Liver (tissue), 9 donors: ENCODE measurements around the gene EPB41L4B. TPM values are rescaled to one million over a fixed set of nuclear protein-coding genes. Genes with fewer than 3 reads are reported as not detected.

Source experiments
- DNase-seq: peaks from one replicate; pipeline ENCODE4 v3.0.0-alpha.2; 2017; ENCODE audit warnings: low spot score
- H3K27ac ChIP-seq, 2 donors: one replicate each; pipeline ENCODE4 v1.7.0; 2013; ENCODE audit warnings: inconsistent platforms in 2 of 2, low read length in 2 of 2, control low read depth in 1 of 2, low read depth in 1 of 2, mild to moderate bottlenecking in 1 of 2
- H3K27me3 ChIP-seq, 4 donors: one replicate each; pipeline versions ENCODE4 v1.6.1 to v1.7.0; 2013; ENCODE audit warnings: low read length in 3 of 4, inconsistent platforms in 1 of 4, mild to moderate bottlenecking in 1 of 4, moderate library complexity in 1 of 4; ENCODE audit not compliant: control insufficient read depth in 4 of 4, insufficient read depth in 4 of 4
- H3K36me3 ChIP-seq, 4 donors: one replicate each; pipeline versions ENCODE4 v1.6.1 to v1.7.0; 2013; ENCODE audit warnings: low read length in 3 of 4, mild to moderate bottlenecking in 3 of 4, low read depth in 1 of 4, moderate library complexity in 1 of 4; ENCODE audit not compliant: control insufficient read depth in 4 of 4, insufficient read depth in 3 of 4
- H3K4me1 ChIP-seq, 4 donors: one replicate each; pipeline versions ENCODE4 v1.6.1 to v1.7.0; 2013; ENCODE audit warnings: low read length in 3 of 4, mild to moderate bottlenecking in 3 of 4, moderate library complexity in 1 of 4; ENCODE audit not compliant: control insufficient read depth in 4 of 4, insufficient read depth in 4 of 4
- H3K4me3 ChIP-seq, 3 donors: one replicate each; pipeline versions ENCODE4 v1.6.1 to v1.7.0; 2013; ENCODE audit warnings: low read length in 3 of 3, control low read depth in 1 of 3, low read depth in 1 of 3, mild to moderate bottlenecking in 1 of 3
- H3K9ac ChIP-seq, 2 donors: one replicate each; pipeline ENCODE4 v1.7.0; 2013; ENCODE audit warnings: low read length in 2 of 2, mild to moderate bottlenecking in 2 of 2, moderate library complexity in 2 of 2, control low read depth in 1 of 2, low read depth in 1 of 2
- H3K9me3 ChIP-seq, 4 donors: one replicate each; pipeline versions ENCODE4 v1.6.1 to v1.7.0; 2013; ENCODE audit warnings: low read length in 3 of 4; ENCODE audit not compliant: control insufficient read depth in 4 of 4
- CTCF ChIP-seq: fragments of 150-350 bp; IDR thresholded peaks from 2 replicates; pipeline ENCODE4 v1.5.1; 2017; ENCODE audit warnings: improper control_type of control experiment, low read depth, low read length; ENCODE audit not compliant: missing input control
- FOXA1 ChIP-seq: IDR thresholded peaks from 2 replicates; pipeline ENCODE4 v1.6.1; 2016; ENCODE audit warnings: antibody characterized with exemption
- FOXA2 ChIP-seq: IDR thresholded peaks from 2 replicates; pipeline ENCODE4 v1.6.1; 2016; ENCODE audit warnings: antibody characterized with exemption
- GABPA ChIP-seq, 2 donors: IDR thresholded peaks in 1 of 2; conservative IDR thresholded peaks in 1 of 2; 2 replicates each; pipeline ENCODE4 v1.6.1; 2016; ENCODE audit warnings: antibody characterized with exemption in 2 of 2, mild to moderate bottlenecking in 1 of 2, moderate library complexity in 1 of 2
- HNF4A ChIP-seq, 2 donors: conservative IDR thresholded peaks; 2 replicates each; pipeline ENCODE4 v1.6.1; 2016; ENCODE audit warnings: antibody characterized with exemption in 2 of 2, mild to moderate bottlenecking in 2 of 2
- HNF4G ChIP-seq: IDR thresholded peaks from 2 replicates; pipeline ENCODE4 v1.6.1; 2016; ENCODE audit warnings: antibody characterized with exemption
- JUND ChIP-seq, 2 donors: IDR thresholded peaks; 2 replicates each; pipeline ENCODE4 v1.6.1; 2016; ENCODE audit warnings: antibody characterized with exemption in 2 of 2
- MAX ChIP-seq: IDR thresholded peaks from 2 replicates; pipeline ENCODE4 v1.6.1; 2016; ENCODE audit warnings: antibody characterized with exemption
- NR2F2 ChIP-seq: IDR thresholded peaks from 2 replicates; pipeline ENCODE4 v1.6.1; 2016; ENCODE audit warnings: antibody characterized with exemption
- RAD21 ChIP-seq, 2 donors: IDR thresholded peaks; 2 replicates each; pipeline ENCODE4 v1.6.1; 2016; ENCODE audit warnings: antibody characterized with exemption in 2 of 2, mild to moderate bottlenecking in 2 of 2
- REST ChIP-seq: IDR thresholded peaks from 2 replicates; pipeline ENCODE4 v1.6.1; 2016; ENCODE audit warnings: antibody characterized with exemption, mild to moderate bottlenecking
- RXRA ChIP-seq, 2 donors: IDR thresholded peaks; 2 replicates each; pipeline ENCODE4 v1.6.1; 2017 to 2018; ENCODE audit warnings: antibody characterized with exemption in 2 of 2, mild to moderate bottlenecking in 1 of 2
- SP1 ChIP-seq: IDR thresholded peaks from 2 replicates; pipeline ENCODE4 v1.6.1; 2018; ENCODE audit warnings: antibody characterized with exemption, mild to moderate bottlenecking
- TAF1 ChIP-seq: conservative IDR thresholded peaks from 2 replicates; pipeline ENCODE4 v1.6.1; 2016; ENCODE audit warnings: antibody characterized with exemption, mild to moderate bottlenecking
- YY1 ChIP-seq: IDR thresholded peaks from 2 replicates; pipeline ENCODE4 v1.6.1; 2016; ENCODE audit warnings: antibody characterized with exemption, mild to moderate bottlenecking
- ZBTB33 ChIP-seq: IDR thresholded peaks from 2 replicates; pipeline ENCODE4 v1.6.1; 2016; ENCODE audit warnings: antibody characterized with exemption
- WGBS: extraction: QIAGEN DNeasy Blood & Tissue Kit; methylation state at CpG from one replicate; pipeline ENCODE4 v1.1.7; 2013; 5-methylcytosine and 5-hydroxymethylcytosine counted together
- polyA plus RNA-seq, 2 donors: library from polyadenylated mRNA; stranded (reverse) in 1 of 2; unstranded in 1 of 2; fragments of 200-250 nt in 1 of 2; fragments of >200 nt in 1 of 2; fragmentation: Nextera tagmentation in 1 of 2; extraction: Ambion mirVana in 1 of 2; gene quantifications; one replicate each; pipeline versions ENCODE4 v1.2.1 to v1.2.3, GENCODE V29; 2013 to 2015
- total RNA-seq, 2 donors: library from RNA; depleted of rRNA; stranded (reverse); fragments of >200 nt; gene quantifications; one replicate each; pipeline ENCODE4 v1.2.3, GENCODE V29; 2014
- TF ChIP-seq, protein P1 (sequence below): IDR thresholded peaks from 2 replicates; pipeline ENCODE4 v1.6.1; 2016; ENCODE audit warnings: antibody characterized with exemption
- donor health status: healthy.
- donor health status: healthy.
- donor health status: healthy.
- donor health status: healthy.
- donor health status: healthy.

The EPB41L4B gene
- total and polyA plus RNA-seq, 4 donors = 9.9 to 42.6 (median 23.9) TPM

- no peak for TF ChIP-seq ZBTB33
- TF ChIP-seq RAD21 (IDR thresholded peaks at IDR 0.05) = no peak
- TF ChIP-seq MAX = no peak
- no peak for TF ChIP-seq GABPA (IDR thresholded peaks at IDR 0.05 in 1 of 2, conservative IDR thresholded peaks at IDR 0.05 in 1 of 2)
- no peak for TF ChIP-seq RXRA (IDR thresholded peaks at IDR 0.05)
- TF ChIP-seq YY1 = no peak
- no peak for TF ChIP-seq SP1
- no peak for TF ChIP-seq NR2F2
- no peak for TF ChIP-seq TAF1
- no peak for TF ChIP-seq JUND (IDR thresholded peaks at IDR 0.05)
- no peak for TF ChIP-seq FOXA1
- no peak for TF ChIP-seq FOXA2
These were observed 171.8 kb downstream of the EPB41L4B start (continued) for GRCh38 chr9:109149089-109149488.

- TF ChIP-seq HNF4G = no peak
- no peak for TF ChIP-seq FOXA1
- no peak for TF ChIP-seq HNF4A (conservative IDR thresholded peaks at IDR 0.05)
- no peak for TF ChIP-seq FOXA2
- TF ChIP-seq NR2F2 = no peak
- TF ChIP-seq RAD21 (IDR thresholded peaks at IDR 0.05) = no peak
- TF ChIP-seq, protein P1, sequence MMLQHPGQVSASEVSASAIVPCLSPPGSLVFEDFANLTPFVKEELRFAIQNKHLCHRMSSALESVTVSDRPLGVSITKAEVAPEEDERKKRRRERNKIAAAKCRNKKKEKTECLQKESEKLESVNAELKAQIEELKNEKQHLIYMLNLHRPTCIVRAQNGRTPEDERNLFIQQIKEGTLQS = no peak
- no peak for TF ChIP-seq MAX
- no peak for TF ChIP-seq ZBTB33
- TF ChIP-seq REST = no peak
- no peak for TF ChIP-seq CTCF
- Histone ChIP-seq H3K9ac (no peak overlapping the region), H3K9me3 (no peaks in the 10 kb centered on the region), H3K27ac (no peak overlapping the region), H3K36me3 (no peaks in the 10 kb centered on the region), H3K4me1 (no peaks in the 10 kb centered on the region), H3K27me3 (no peaks in the 10 kb centered on the region), H3K4me3 (no peak overlapping the region)
- DNase-seq = no peak
- WGBS = 82% methylated on average over 6 of the region's 6 CpGs
These were observed 175.8 kb downstream of the EPB41L4B start for GRCh38 chr9:109145051-109145450.
